T-helper 17 cell (primary cell): Measurements from ENCODE around the gene NKAPD1. TPM values are rescaled to one million over a fixed set of nuclear protein-coding genes. Genes with fewer than 3 reads are reported as not detected.
A peak's percentile ranks its signal among the peaks of the same experiment; 100 is the strongest.
"Not testable (repeated sequence)": the region's sequence is repeated elsewhere in the genome, so short reads cannot be mapped to it uniquely, and the experiment has no call there.

Experiments
- ATAC-seq: fragments of 150-1000 bp; cut with Tn5 transposase; 2 replicates; pipeline ENCODE4 v1.10.0; 2021; ENCODE audit warnings: mild to moderate bottlenecking, moderate library complexity
- DNase-seq, 3 donors: peaks; one replicate each; pipeline versions ENCODE4 v3.0.0 to v3.0.0-alpha.2; 2020 to 2021
- H3K9me3 ChIP-seq: one replicate; pipeline ENCODE4 v1.7.0; 2013; ENCODE audit warnings: low read length, mild to moderate bottlenecking; ENCODE audit not compliant: control insufficient read depth, poor library complexity, severe bottlenecking
- H3K27ac Mint-ChIP-seq: one replicate; pipeline ENCODE4 v1.8.0; 2022; ENCODE audit warnings: mild to moderate bottlenecking, moderate library complexity, mixed read lengths
- H3K27me3 Mint-ChIP-seq: one replicate; pipeline ENCODE4 v1.8.0; 2022; ENCODE audit warnings: mixed read lengths
- H3K36me3 Mint-ChIP-seq: one replicate; pipeline ENCODE4 v1.8.0; 2022; ENCODE audit warnings: low read depth, mixed read lengths
- H3K4me1 Mint-ChIP-seq: one replicate; pipeline ENCODE4 v1.8.0; 2022; ENCODE audit warnings: mild to moderate bottlenecking, mixed read lengths
- H3K4me3 Mint-ChIP-seq: one replicate; pipeline ENCODE4 v1.8.0; 2022; ENCODE audit warnings: mild to moderate bottlenecking, moderate library complexity, mixed read lengths
- total RNA-seq, 4 donors: library from RNA in 2 of 4; stranded (reverse) in 2 of 4; gene quantifications; one replicate each; pipeline ENCODE4 v1.2.3 and lab custom pipeline; 2022 to 2026

The NKAPD1 gene
- total RNA-seq (10 to 100 TPM in 1 of 2 donors, 1 to 10 TPM in 1; 9.8 to 12.8 TPM), total RNA-seq (lab: John Stamatoyannopoulos, UW) (28.5 to 78.8 reads per million in 2 donors)

DNA sequence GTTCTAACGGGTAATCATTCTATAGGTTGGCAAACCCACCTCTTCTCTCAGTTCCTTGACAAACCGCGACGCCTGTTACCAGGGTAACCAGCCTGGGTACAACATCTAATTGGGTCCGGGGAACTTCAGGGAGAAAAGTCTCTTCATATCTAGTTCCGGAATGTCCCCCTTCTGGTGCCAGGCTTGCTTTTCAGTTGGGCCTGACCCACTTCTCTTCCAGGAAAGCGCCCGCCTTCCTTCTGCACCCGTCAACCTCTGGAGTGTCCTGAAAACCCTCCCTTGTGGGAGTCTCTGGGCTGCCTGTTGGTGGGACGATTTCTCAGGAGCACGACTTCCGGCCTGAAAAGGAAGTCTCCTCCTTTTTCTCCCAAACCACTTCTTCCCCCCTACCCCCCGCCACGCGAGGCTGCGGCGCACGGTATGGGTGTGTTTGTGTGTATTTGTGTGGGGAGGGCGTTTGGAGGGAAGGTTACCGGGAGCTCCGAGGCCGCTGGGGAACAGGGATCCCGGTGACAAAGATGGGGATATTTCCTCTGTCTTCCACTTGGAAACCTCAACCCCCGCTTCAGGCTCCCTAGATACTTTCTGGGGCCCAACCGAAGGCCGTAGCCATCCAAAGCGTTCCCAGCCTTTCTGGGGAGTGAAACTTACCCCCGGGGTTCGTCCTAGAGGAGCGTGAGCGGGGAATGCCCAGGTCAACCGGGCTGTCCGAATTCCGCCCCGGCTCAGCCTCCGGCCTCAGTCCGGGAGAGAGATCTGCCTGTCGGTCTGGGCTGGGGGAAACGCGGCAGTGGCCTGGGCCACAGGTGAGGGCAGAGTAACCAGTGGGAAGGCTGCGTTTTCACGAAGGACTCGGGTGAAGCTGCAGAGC lies at the start of gene NKAPD1, which contains the start of gene PIH1D2:
NKAPD1 (plus strand) TSS at position 359 of the 871 bp plus-strand sequence. CDS start 1,276 bp downstream, outside the sequence.
PIH1D2 (minus strand) TSS at position 77 of the 871 bp plus-strand sequence. CDS start 843 bp downstream, outside the sequence.
- Mint-ChIP-seq H3K27ac (peak within 1 kb of the TSS; percentile 96), H3K4me1 (peaks cover 28% of the 10 kb centered on the region), H3K27me3 (peaks cover 6% of the 10 kb centered on the region), H3K4me3 (peak within 1 kb of the TSS; percentile 95), H3K36me3 (peaks cover 7% of the 10 kb centered on the region)
- peak; percentile 51 to 67 (median 62) for DNase-seq
- peak; percentile 91 for ATAC-seq
- H3K9me3 ChIP-seq: no peaks in the 10 kb centered on the region

GRCh38 chr11:112024773-112025678 lies 49.1 kb upstream of the NKAPD1 start, which contains the start of gene DLAT:
Gene DLAT, plus strand, starts transcription at chr11:112025408. Its CDS starts 65 bp downstream, at chr11:112025473.
- no peaks in the 10 kb centered on the region for H3K27me3 Mint-ChIP-seq
- H3K4me3 Mint-ChIP-seq: peak within 1 kb of the TSS; percentile 99
- peaks cover 22% of the 10 kb centered on the region for H3K4me1 Mint-ChIP-seq
- no peaks in the 10 kb centered on the region for H3K9me3 ChIP-seq
- peak; percentile 92 for ATAC-seq
- peak within 1 kb of the TSS; percentile 99 for H3K27ac Mint-ChIP-seq
- H3K36me3 Mint-ChIP-seq: no peaks in the 10 kb centered on the region
- DNase-seq: peak; percentile 64 to 72 (median 66)

DNA sequence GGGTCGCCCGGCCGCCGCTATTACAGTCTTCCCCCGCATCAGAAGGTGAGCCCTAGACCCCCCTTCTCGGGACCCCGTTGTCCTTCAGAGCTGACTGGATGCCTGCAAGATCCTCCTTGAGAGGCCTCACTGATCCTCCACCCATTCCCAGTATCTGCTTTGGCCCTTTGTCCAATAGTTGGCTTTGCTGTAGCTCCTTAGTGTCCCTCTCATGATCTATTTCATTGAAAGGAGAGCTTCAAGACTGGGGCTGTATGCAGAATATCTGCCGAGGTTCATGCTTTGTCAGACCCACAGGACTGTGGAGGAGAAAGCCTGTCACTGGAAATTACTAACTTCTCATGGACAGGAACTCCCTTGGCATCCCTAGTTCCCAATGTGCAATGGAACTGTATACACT lies 48.4 kb upstream of the NKAPD1 start:
- ATAC-seq: no peak
- peaks cover 22% of the 10 kb centered on the region for H3K4me1 Mint-ChIP-seq
- H3K4me3 Mint-ChIP-seq: peak overlapping the region; percentile 99
- no peaks in the 10 kb centered on the region for H3K27me3 Mint-ChIP-seq
- no peaks in the 10 kb centered on the region for H3K36me3 Mint-ChIP-seq
- peak overlapping the region; percentile 99 for H3K27ac Mint-ChIP-seq
- no peak for DNase-seq
- H3K9me3 ChIP-seq: no peaks in the 10 kb centered on the region

GRCh38 chr11:112026784-112027410 lies 47.2 kb upstream of the NKAPD1 start:
- not testable (repeated sequence) for H3K9me3 ChIP-seq, ATAC-seq, H3K27ac Mint-ChIP-seq, H3K27me3 Mint-ChIP-seq, H3K36me3 Mint-ChIP-seq, DNase-seq, H3K4me3 Mint-ChIP-seq
- H3K4me1 Mint-ChIP-seq: peaks cover 22% of the 10 kb centered on the region

GRCh38 chr11:112029460-112029859 lies 44.6 kb upstream of the NKAPD1 start:
- Mint-ChIP-seq H3K27ac (no peak overlapping the region), H3K4me1 (peaks cover 18% of the 10 kb centered on the region), H3K27me3 (no peaks in the 10 kb centered on the region), H3K4me3 (no peak overlapping the region), H3K36me3 (peaks cover 2% of the 10 kb centered on the region)
- no peaks in the 10 kb centered on the region for H3K9me3 ChIP-seq
- DNase-seq (no peak), ATAC-seq (no peak)

- H3K4me3 Mint-ChIP-seq: no peak overlapping the region
- DNase-seq: no peak
- H3K9me3 ChIP-seq: no peaks in the 10 kb centered on the region
- H3K27ac Mint-ChIP-seq: no peak overlapping the region
- H3K27me3 Mint-ChIP-seq: no peaks in the 10 kb centered on the region
- no peak for ATAC-seq
- H3K36me3 Mint-ChIP-seq: peaks cover 2% of the 10 kb centered on the region
- H3K4me1 Mint-ChIP-seq: peaks cover 4% of the 10 kb centered on the region
Measured at GRCh38 chr11:112033902-112034301, 40.2 kb upstream of the NKAPD1 start.

- H3K27me3 Mint-ChIP-seq: no peaks in the 10 kb centered on the region
- no peak for DNase-seq
- no peak overlapping the region for H3K4me3 Mint-ChIP-seq
- no peaks in the 10 kb centered on the region for H3K9me3 ChIP-seq
- ATAC-seq: no peak
- H3K4me1 Mint-ChIP-seq: peaks cover 7% of the 10 kb centered on the region
- no peak overlapping the region for H3K27ac Mint-ChIP-seq
- peaks cover 5% of the 10 kb centered on the region for H3K36me3 Mint-ChIP-seq
Measured at GRCh38 chr11:112037527-112037926, 36.6 kb upstream of the NKAPD1 start.

DNA sequence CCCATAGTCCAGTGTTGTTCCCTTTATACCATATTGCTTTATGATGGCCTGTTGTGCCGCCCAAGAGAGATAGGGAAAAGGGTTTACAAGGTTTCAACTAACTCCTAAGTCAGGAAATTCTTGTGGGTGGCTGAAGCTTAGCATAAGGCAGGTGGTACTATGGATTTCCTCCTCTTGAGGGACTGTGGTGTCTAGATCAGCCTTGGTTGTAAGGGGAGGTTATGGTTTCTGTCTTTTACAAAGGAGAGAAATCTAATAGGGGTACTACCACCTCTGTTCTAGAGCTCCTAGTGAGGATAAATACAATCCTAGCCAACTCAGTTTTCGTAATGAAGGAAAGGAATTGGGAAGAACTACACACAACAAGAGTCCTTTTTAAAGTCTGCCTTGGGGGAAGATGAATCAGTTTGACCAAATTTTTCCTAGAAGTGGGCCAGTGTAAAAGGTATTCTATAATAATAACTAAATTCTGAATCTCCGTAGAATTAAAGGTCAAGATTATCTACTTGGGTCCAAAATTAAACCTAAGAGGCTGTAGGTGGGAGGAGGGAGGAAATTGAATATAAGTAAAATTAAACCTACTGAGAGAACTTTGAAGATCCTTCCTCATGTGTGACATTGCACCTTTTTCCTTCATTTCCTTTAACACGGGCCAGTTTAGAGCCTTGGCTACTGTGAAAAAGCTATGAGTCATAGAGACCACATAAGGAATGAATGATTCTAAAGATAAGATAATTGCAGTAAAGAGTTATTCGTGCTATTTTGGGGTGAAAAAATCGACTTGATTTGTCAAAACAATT lies 31.7 kb upstream of the NKAPD1 start:
- no peak overlapping the region for H3K27ac Mint-ChIP-seq
- ATAC-seq (no peak), DNase-seq (no peak)
- no peak overlapping the region for H3K4me3 Mint-ChIP-seq
- H3K36me3 Mint-ChIP-seq: peaks cover 10% of the 10 kb centered on the region
- H3K9me3 ChIP-seq: no peaks in the 10 kb centered on the region
- peaks cover 4% of the 10 kb centered on the region for H3K4me1 Mint-ChIP-seq
- H3K27me3 Mint-ChIP-seq: no peaks in the 10 kb centered on the region

GRCh38 chr11:112042961-112043304 lies 31.2 kb upstream of the NKAPD1 start:
- Mint-ChIP-seq H3K27ac (no peak overlapping the region), H3K27me3 (no peaks in the 10 kb centered on the region), H3K4me1 (peaks cover 4% of the 10 kb centered on the region), H3K36me3 (peaks cover 12% of the 10 kb centered on the region), H3K4me3 (no peak overlapping the region)
- ATAC-seq (no peak), DNase-seq (no peak)
- H3K9me3 ChIP-seq: no peaks in the 10 kb centered on the region

- no peak overlapping the region for H3K27ac Mint-ChIP-seq
- no peak for ATAC-seq
- peaks cover 8% of the 10 kb centered on the region for H3K4me1 Mint-ChIP-seq
- no peak for DNase-seq
- H3K36me3 Mint-ChIP-seq: peaks cover 17% of the 10 kb centered on the region
- no peaks in the 10 kb centered on the region for H3K27me3 Mint-ChIP-seq
- no peaks in the 10 kb centered on the region for H3K9me3 ChIP-seq
- no peak overlapping the region for H3K4me3 Mint-ChIP-seq
Measured at GRCh38 chr11:112044961-112045360, 29.1 kb upstream of the NKAPD1 start.

- peaks cover 16% of the 10 kb centered on the region for H3K36me3 Mint-ChIP-seq
- DNase-seq, H3K27me3 Mint-ChIP-seq, ATAC-seq, H3K9me3 ChIP-seq, H3K27ac Mint-ChIP-seq, H3K4me3 Mint-ChIP-seq, H3K4me1 Mint-ChIP-seq: not testable (repeated sequence)
Measured at GRCh38 chr11:112046647-112047046, 27.5 kb upstream of the NKAPD1 start.

DNA sequence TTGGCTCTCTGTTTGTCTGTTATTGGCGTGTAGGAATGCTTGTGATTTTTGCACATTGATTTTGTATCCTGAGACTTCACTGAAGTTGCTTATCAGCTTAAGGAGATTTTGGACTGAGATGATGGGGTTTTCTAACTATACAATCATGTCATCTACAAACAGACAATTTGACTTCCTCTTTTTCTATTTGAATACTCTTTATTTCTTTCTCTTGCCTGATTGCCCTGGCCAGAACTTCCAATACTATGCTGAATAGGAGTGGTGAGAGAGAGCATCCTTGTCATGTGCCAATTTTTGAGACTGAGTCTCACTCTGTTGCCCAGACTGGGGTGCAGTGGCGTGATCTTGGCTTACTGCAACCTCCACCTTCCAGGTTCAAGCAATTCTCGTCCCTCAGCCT lies 25.8 kb upstream of the NKAPD1 start:
- not testable (repeated sequence) for DNase-seq, H3K4me3 Mint-ChIP-seq, H3K9me3 ChIP-seq, H3K27me3 Mint-ChIP-seq, ATAC-seq, H3K4me1 Mint-ChIP-seq
- Mint-ChIP-seq H3K27ac (peak overlapping the region; percentile 29), H3K36me3 (peaks cover 16% of the 10 kb centered on the region)
